ENCODE data around the gene DSG3.

GRCh38 chr18:31403409-31403808 is 44.1 kb upstream of the DSG3 start:
- TF ChIP-seq CTCF (optimal IDR thresholded peaks at IDR 0.05 in 1 of 3, IDR thresholded peaks at IDR 0.05 in 1 of 3, conservative IDR thresholded peaks at IDR 0.05 in 1 of 3; ENCODE audit: extremely low read depth in 1 of 3, insufficient read depth in 2 of 3, low read length in 3 of 3), result no peak
- TF ChIP-seq EZH2 (IDR thresholded peaks at IDR 0.05; ENCODE audit: low read length), result no peak
